Measurements from ENCODE around the gene FHL5. TPM values are rescaled to one million over a fixed set of nuclear protein-coding genes. Genes with fewer than 3 reads are reported as not detected.
"Not testable (repeated sequence)": the region's sequence is repeated elsewhere in the genome, so short reads cannot be mapped to it uniquely, and the experiment has no call there.

The FHL5 gene
- total RNA-seq, 1 experiment from 2014 or later: not detected

- H3K4me3 ChIP-seq (ENCODE audit: low read depth, low read length): no peak overlapping the region
- intact Hi-C loops (cut with micrococcal nuclease; ENCODE audit: unreplicated experiment): loop anchor here (1.0 kb wide), 5 partner anchors 31 to 432 kb away; partner anchors contain the start of gene NDUFAF4
- TF ChIP-seq CTCF (IDR thresholded peaks at IDR 0.05; ENCODE audit: insufficient read depth in 1 of 2, low read depth in 1 of 2, low read length in 1 of 2, severe bottlenecking in 1 of 2, unreplicated experiment in 1 of 2): peak; percentile 19 to 31
- H3K27me3 ChIP-seq (replicated peaks; ENCODE audit: control insufficient read depth, insufficient read depth, low read length): no peaks in the 10 kb centered on the region
- no peaks in the 10 kb centered on the region for H3K36me3 Mint-ChIP-seq (ENCODE audit: insufficient read depth, unreplicated experiment)
- no peaks in the 10 kb centered on the region for H3K36me3 ChIP-seq (ENCODE audit: control insufficient read depth, insufficient read depth, low read length)
- no peak overlapping the region for H3K4me3 Mint-ChIP-seq (ENCODE audit: unreplicated experiment)
- DNase-seq: peak in 1 of 2 experiments; percentile 3
- H3K9me3 Mint-ChIP-seq (ENCODE audit: unreplicated experiment): no peaks in the 10 kb centered on the region
- peaks cover 11% of the 10 kb centered on the region for H3K4me1 Mint-ChIP-seq (ENCODE audit: low read depth, unreplicated experiment)
- ChIA-PET CTCF (interaction anchor here (0.8 to 1.2 kb wide), 3 partner anchors 31 to 433 kb away, joined by 4 to 9 read pairs (median 8); no protein-coding TSS in a partner anchor), POLR2A (no interaction called here)
- no peaks in the 10 kb centered on the region for H3K9me3 ChIP-seq
- peaks cover 3% of the 10 kb centered on the region; the same call in 1 of the 2 replicates for H3K4me1 ChIP-seq
- H3K27ac Mint-ChIP-seq (ENCODE audit: unreplicated experiment): no peak overlapping the region
- H3K27me3 Mint-ChIP-seq (ENCODE audit: insufficient read depth, unreplicated experiment): peaks cover 8% of the 10 kb centered on the region
- no TSS peak for BruUV-seq (replicated peaks)
Measured at GRCh38 chr6:96626759-96627364, 63.9 kb downstream of the FHL5 start.

- BruUV-seq (replicated peaks): no TSS peak
- H3K27ac Mint-ChIP-seq (ENCODE audit: unreplicated experiment): no peak overlapping the region
- no peak overlapping the region for H3K4me3 ChIP-seq (ENCODE audit: low read depth, low read length)
Measured at GRCh38 chr6:96631248-96631647, 68.3 kb downstream of the FHL5 start.

GRCh38 chr6:96637979-96638378 is 75.1 kb downstream of the FHL5 start:
- intact Hi-C loops (cut with micrococcal nuclease; ENCODE audit: unreplicated experiment); H3K27ac Mint-ChIP-seq (ENCODE audit: unreplicated experiment); H3K9me3 Mint-ChIP-seq (ENCODE audit: unreplicated experiment); H3K27me3 Mint-ChIP-seq (ENCODE audit: insufficient read depth, unreplicated experiment); H3K4me1 Mint-ChIP-seq (ENCODE audit: low read depth, unreplicated experiment); POLR2A ChIA-PET; H3K4me1 ChIP-seq; H3K9me3 ChIP-seq; H3K36me3 Mint-ChIP-seq (ENCODE audit: insufficient read depth, unreplicated experiment); H3K36me3 ChIP-seq (ENCODE audit: control insufficient read depth, insufficient read depth, low read length); CTCF ChIA-PET; DNase-seq; H3K4me3 Mint-ChIP-seq (ENCODE audit: unreplicated experiment); BruUV-seq (replicated peaks); H3K4me3 ChIP-seq (ENCODE audit: low read depth, low read length); H3K27me3 ChIP-seq (replicated peaks; ENCODE audit: control insufficient read depth, insufficient read depth, low read length): not testable (repeated sequence)

More at GRCh38 chr6:96631248-96631647, 68.3 kb downstream of the FHL5 start:
- TF ChIP-seq CTCF (IDR thresholded peaks at IDR 0.05; ENCODE audit: insufficient read depth in 1 of 2, low read depth in 1 of 2, low read length in 1 of 2, severe bottlenecking in 1 of 2, unreplicated experiment in 1 of 2): no peak
- Histone ChIP-seq H3K36me3 (ENCODE audit: control insufficient read depth, insufficient read depth, low read length) (no peaks in the 10 kb centered on the region), H3K4me1 (peaks cover 3% of the 10 kb centered on the region; the same call in 1 of the 2 replicates), H3K27me3 (replicated peaks; ENCODE audit: control insufficient read depth, insufficient read depth, low read length) (no peaks in the 10 kb centered on the region), H3K9me3 (no peaks in the 10 kb centered on the region)
- H3K4me3 Mint-ChIP-seq (ENCODE audit: unreplicated experiment): no peak overlapping the region
- intact Hi-C loops (cut with micrococcal nuclease; ENCODE audit: unreplicated experiment): no loop called here
- POLR2A ChIA-PET: no interaction called here
- H3K36me3 Mint-ChIP-seq (ENCODE audit: insufficient read depth, unreplicated experiment): no peaks in the 10 kb centered on the region
- peaks cover 11% of the 10 kb centered on the region for H3K4me1 Mint-ChIP-seq (ENCODE audit: low read depth, unreplicated experiment)
- DNase-seq: no peak
- H3K9me3 Mint-ChIP-seq (ENCODE audit: unreplicated experiment): no peaks in the 10 kb centered on the region
- H3K27me3 Mint-ChIP-seq (ENCODE audit: insufficient read depth, unreplicated experiment): no peaks in the 10 kb centered on the region
- CTCF ChIA-PET: no interaction called here
